Measurements from ENCODE around the gene NPHP1.

DNA sequence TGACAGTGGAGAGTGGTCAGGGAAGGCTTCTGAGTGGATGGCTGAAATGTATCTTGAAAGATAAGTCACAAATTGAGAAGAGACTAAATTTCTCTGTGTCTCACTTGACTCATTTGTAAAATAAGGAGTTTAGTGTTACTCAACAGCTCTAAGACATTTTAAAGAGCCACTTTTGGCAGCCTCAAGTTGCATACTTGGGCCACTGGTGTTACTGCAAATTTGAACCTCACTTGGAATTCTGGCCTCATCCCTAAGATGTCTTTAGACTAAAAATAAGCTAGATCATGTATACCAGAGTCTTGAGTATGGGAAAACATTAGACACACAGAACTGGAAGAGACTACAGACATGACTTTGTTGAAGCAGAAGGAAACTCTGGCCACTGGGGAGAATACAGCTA lies 12.0 kb upstream of the NPHP1 start:
- TF ChIP-seq, protein P1, sequence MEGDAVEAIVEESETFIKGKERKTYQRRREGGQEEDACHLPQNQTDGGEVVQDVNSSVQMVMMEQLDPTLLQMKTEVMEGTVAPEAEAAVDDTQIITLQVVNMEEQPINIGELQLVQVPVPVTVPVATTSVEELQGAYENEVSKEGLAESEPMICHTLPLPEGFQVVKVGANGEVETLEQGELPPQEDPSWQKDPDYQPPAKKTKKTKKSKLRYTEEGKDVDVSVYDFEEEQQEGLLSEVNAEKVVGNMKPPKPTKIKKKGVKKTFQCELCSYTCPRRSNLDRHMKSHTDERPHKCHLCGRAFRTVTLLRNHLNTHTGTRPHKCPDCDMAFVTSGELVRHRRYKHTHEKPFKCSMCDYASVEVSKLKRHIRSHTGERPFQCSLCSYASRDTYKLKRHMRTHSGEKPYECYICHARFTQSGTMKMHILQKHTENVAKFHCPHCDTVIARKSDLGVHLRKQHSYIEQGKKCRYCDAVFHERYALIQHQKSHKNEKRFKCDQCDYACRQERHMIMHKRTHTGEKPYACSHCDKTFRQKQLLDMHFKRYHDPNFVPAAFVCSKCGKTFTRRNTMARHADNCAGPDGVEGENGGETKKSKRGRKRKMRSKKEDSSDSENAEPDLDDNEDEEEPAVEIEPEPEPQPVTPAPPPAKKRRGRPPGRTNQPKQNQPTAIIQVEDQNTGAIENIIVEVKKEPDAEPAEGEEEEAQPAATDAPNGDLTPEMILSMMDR (IDR thresholded peaks at IDR 0.05; ENCODE audit: borderline replicate concordance, extremely low read depth, low read length, poor library complexity, severe bottlenecking), result no peak
- TF ChIP-seq EZH2 (IDR thresholded peaks at IDR 0.05; ENCODE audit: borderline replicate concordance, low read depth, low read length, severe bottlenecking), result no peak

Measured in DND-41 (cell line).